Measurements from ENCODE around the gene MS4A6A.
A peak's percentile ranks its signal among the peaks of the same experiment; 100 is the strongest.
"Not testable (repeated sequence)": the region's sequence is repeated elsewhere in the genome, so short reads cannot be mapped to it uniquely, and the experiment has no call there.

Gene MS4A6A

DNA sequence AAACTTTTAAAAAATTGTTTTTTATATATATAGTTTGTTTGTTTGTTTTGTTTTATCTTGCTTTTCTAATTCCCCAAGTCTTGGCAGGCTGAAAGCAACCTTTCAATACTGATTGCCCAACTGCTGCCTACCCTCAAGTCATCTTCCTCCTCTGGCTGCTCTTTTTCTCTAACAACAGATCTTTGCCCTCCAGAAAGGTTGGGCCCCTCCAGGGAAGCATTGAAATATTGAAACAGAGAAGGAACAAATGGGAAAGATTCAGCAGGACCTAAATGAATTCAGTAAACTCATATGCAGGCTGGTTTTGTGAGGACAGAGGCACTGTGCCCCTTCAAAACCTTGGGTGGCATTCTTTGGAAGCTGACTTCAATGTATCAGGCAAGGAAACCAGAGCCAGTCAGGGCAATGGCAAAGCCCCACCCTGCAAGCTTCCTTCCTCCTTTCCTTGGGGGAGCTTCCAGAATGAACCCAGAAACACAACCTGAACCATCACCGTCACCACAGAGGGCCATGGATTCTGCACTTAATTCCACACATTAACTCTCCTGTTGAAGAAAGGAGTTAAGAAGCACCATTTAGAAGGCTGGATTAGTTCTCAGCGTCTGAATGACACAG, 815 bp upstream of the MS4A6A start:
- DNase-seq: peak; percentile 81

DNA sequence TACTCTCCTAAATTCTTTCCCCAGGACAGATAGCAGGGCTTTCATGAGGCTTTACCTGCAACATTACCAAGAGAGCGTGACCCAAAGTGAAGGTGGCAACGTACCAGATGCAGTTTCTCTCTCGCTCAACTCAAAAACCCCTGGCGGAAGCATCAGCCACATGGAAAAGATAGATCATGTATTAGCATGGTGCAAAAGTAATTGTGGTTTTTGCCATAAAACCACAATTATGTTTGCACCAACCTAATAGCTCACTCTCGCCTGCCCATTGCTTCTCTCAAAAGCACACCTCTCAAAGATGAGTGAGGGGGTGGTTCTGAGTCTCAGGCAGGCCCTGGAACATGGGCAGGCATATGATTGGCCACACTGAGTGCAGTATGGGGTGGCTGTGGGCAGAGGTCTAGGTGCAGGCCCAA, 7.0 kb downstream of the MS4A6A start:
- DNase-seq: no peak

DNA sequence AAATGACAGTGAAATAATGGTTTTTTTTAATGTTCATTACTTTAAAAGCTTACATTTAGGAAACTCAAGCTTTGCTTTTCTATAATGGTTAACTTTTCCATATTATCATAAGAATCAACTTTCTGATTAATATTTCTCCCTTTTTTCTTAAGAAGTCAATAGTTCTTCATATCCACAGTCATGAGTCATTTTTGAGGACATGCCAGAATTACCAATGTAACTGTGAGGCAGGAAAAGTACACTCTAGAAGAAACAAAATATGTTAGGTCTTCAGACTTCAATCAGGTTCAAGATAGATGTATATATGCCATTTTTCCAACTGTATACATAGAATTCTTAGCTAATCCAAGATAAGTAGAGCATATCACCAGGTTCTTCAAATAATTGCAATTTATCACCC, 10.9 kb downstream of the MS4A6A start:
- no peak for DNase-seq

DNA sequence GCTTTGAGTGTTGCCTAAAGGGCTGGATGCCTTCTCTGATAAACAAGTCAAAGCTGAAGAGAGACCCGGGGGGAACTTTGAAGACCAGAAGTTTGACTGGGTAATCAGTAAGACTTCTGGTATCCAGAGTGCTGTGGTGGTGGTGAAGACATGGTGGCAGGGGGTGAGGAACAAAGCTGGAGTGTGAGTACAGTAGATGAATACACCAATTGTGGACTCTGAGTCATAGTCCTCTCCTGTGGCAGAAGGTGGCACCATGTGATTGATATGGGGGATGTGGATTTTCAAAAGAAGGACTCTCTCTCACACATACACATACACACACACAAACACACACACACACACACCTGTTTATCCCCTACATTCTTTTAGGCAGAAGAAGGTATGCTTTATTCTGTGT, 12.3 kb downstream of the MS4A6A start:
- DNase-seq: peak; percentile 36

DNA sequence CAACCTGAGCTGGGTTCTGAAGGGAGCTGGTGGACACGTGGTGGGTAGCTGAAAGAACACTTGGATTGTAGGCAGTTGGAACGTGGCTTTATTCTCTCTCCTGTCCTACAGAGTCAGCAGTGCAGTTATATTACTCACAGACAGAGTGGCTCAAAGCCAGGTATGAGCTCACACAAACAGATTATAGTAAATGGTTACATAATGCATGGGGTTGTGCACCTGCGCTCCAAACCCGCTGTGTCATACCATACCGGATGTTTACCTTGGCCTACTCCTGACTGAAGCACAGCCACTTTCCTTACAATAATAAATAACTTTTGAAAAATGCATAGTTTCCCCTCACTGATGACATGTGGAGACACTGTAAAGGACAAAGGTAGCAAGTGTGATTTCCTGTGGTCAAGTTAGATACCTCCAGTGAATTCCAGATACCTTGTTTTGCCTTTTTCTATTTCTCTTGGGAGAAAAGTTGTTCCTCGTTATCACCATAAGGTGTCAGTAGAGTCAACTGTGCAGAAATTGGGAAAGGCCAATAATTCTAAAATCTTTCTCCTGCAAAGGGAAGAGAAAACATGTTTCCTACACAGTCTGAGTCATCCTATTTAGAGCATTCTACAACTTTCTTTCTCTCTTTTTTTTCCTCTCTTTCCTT, 13.5 kb downstream of the MS4A6A start:
- DNase-seq: peak; percentile 76

DNA sequence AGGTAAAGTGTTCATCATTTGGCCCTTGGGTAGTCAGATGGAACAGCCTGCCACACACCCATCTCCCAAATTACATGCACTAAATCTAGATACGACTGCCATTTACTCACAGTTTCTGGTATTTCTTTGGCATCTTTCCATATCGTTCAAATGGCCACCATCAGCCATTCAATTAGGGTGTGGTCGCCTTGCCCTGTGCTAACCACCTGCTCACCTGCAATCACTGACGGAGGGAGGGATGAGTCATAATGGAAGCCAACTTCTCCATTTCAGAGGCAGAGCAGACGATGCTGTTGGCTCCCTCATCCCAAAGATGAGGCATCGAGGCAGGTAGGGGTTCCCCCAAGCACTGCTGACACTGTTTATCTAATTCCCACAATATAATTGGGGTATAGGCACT, 14.6 kb downstream of the MS4A6A start:
- DNase-seq: no peak

DNA sequence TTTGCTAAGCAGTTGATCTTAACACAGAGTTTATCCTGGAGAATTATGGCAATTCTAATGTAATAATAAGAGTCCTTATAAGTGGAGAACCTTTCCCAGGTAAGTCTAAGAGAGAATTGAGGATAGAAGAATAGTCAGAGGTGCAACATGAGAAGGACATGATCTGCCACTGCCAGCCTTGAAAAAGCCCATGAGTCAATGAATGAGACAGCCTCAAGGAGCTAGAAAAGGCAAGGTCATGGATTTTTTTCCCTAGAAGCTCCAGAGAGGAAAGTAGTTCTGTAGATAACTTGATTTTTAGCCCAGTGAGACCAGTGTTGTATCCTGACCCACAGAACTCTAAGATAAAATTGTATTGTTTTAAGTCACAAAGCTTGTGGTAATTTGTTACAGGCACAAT, 16.9 kb downstream of the MS4A6A start:
- DNase-seq: no peak

DNA sequence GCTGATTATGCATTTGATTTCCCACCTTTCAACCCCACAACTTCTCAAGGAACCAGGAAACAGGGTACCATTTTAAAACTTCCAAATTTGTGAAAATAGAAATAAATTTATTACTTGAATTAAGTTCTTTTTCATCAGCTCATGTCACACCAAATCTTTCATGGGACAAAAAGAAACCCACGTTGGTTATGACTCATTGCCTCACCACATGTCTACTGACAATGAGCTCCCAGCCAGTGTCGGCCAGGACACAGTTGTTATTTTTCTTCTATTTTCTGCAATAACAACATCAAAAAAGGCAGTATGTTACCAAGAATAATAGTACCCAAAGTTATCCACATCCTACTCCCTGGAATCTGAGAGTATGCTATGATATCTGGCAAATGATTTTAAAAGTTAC, 17.3 kb downstream of the MS4A6A start:
- DNase-seq: peak; percentile 46

DNA sequence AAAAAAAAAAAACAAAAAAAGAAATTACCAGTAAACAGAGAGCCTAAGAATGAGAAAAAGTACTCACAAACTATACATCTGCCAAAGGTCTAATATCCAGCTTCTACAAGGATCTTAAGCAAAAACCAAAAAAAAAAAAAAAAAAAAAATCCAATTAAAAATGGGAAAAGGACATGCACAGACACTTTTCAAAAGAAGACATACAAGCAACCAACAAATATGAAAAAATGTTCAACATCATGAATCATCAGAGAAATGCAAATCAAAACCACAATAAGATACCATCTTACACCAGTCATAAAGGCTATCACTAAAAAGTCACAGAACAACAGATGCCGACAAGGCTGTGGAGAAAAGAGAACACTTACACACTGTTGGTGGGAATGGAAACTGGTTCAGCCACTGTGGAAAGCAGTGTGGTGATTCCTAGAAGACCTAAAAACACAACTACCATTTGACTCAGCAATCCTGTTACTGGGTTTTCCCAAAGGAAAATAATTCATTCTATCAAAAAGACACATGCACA, 18.3 kb downstream of the MS4A6A start:
- no peak for DNase-seq

DNA sequence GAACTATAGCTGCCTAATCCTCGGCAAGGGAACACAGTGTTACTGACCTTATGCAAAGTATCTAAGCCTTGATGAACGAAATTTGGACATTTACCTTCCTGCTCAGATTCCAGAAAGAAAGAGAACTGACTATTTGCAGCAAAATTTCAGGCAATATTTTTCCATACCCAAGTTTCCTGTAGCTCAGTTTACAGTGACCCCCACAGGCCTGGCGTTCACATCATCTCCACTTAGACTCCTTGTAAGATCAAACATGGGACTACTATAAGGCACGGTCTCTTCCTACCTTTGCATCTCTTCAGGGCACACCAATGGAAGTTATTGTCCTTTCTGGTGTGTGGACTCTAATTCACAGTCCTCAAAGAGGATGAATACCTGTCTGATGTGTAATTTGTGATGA, 21.1 kb downstream of the MS4A6A start:
- no peak for DNase-seq

DNA sequence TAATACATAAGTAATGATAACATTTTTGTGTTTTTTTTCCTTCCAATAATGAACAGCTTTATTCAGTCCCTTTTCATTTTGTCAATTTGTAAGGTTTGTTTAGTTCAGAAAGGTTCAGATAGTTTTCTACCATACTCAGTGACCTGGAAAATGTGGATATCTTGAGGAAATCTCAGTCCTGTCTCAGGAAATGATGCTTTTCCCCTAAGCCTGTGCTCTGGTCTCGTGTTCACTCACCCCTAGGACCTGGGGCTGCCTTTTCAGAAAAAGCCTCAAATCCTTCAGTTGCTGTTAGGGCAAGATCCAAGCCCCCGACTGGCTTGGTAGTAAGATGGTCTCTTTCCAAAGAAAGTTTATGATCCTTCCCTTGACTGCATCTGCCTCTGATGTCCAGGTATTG, 21.8 kb downstream of the MS4A6A start:
- no peak for DNase-seq

DNA sequence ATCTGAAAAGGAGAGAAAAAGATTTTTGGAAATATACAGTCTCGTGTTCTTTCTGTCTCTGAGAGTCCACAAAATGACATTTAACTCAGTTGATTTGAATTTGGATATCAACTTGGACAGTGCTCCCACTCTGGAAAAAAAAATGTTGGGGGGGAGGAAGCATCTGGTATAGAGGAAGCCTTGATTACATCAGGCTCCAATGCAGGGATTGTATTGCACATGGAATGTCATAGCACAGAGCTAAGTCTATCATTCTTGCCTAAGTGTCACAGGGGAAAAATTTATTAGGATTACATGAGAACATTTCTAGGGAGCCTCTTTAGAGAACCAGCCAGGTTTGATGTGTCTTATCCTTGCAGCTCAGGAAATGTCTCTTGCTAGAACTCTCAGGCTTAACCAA, 23.0 kb downstream of the MS4A6A start:
- no peak for DNase-seq

DNA sequence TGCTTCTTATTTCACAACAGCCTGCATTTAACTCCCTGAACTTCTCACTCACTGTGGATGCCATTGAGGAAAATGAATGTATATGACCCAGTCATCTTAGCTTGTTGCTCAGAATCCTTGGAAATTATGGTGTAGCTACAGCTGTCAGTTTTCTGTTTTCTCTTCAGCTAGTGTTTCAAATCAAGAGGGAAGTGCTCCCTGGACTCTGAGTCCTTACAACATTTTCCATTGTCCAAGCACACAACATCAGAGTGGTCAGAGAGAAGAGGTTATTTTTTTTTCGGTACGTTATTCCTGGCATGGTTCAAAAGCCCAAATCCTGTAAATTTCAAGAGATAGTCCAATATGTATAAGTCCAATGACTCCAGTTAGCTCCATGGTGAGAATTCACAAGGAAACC, 23.6 kb downstream of the MS4A6A start:
- DNase-seq: no peak

DNA sequence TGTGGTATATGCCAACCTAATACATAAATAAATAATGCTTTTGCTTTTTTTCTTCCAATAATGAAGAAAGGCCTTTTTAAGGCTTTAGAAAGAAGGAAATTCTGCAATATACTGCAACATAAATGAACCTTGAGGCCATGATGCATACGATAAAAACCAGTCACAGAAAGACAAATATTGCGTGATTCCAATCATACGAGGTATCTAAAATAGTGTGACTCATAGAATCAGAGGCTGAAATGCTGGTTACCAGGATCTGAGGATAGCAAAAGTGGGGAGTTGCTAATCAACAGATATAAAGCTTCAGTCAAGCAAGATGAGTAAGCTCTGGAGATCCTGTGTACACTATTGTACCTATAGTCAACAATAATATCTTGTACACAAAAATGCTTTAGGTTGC, 24.2 kb downstream of the MS4A6A start:
- no peak for DNase-seq

DNA sequence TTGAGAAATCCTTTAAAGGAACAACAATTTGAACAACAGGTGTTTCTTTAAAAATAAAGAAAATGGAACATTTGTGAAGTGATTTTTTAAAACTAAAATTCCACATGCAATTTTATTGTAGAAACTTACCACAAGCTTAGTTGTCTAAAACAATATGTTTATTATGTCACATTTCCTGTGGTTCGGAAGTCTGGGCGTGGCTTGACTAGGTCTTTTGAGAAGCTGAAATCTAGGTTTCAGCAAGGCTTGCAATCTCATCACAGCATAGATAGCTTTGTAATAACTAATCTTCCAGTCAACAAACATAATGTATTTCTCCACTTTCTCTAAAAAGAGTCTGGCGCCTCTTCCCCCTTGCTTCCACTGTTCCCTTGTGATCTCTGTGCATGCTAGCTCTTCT, 27.0 kb downstream of the MS4A6A start:
- no peak for DNase-seq

DNA sequence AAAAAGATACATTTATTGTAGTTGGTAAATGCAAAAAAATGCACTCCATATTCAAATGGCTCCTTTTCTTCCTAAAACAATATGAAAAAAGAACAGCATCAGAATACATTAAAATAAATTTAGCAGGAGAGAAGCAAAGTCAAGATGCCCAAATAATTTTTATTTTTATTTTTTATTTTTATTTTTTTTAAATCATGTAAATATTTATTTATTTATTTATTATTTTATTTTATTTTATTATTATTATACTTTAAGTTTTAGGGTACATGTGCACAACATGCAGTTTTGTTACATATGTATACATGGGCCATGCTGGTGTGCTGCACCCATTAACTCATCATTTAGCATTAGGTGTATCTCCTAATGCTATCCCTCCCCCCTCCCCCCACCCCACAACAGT, 30.2 kb downstream of the MS4A6A start:
- DNase-seq: not testable (repeated sequence)

DNA sequence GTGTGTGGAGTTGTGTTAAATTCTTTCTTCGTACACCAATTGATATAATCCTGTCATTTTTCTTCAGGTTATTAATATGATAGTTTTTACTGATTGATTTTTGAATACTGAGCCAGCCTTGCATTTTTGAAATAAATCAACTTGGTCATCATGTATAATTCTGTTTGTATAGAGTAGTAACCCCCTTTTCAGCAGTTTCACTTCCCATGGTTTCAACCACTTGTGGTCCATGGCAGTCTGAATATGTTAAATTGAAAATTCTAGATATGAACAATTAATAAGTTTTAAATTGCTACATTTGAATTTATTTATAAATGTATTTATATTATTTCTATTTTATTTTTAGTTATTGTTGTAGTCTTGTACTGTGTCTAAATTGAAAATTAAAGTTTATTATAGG, 32.6 kb downstream of the MS4A6A start:
- DNase-seq: peak; percentile 66

DNA sequence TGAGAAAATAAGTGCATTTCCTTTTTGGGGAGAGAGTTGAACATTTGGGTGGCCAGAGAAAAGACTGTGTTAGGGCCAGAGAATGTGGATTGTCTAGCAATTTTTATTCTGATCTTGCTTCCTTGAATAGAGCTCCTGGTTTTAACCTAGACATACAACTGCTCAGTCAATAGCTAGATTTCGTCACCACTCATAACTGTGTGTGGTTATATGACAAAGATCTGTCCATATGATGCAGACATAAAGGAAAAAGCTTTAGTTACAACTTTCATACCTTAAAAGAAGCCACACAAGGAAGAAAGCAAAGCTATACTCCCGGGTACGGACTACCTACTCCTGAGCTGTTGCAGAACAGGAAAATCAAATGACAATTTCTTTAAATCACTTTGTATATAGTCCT, 37.2 kb downstream of the MS4A6A start:
- peak; percentile 61 for DNase-seq

DNA sequence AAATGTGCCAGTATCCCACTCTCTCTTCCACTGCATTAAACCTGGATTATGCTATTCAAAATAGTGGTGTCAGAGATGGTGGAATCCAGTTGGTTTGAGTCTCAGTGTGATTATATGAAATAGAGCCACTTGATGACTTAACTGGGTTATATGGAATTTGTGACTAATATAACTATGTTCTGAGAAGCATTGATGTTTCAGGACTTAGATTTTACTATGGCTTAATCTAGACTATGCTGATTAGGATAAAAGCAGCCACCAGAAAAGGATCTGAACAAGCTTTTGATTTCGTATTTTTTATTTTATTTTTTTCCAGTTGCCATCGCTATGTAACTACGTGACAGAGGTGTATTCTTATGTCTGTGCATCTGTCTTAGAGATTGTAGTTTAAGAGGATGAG, 39.1 kb downstream of the MS4A6A start:
- no peak for DNase-seq

DNA sequence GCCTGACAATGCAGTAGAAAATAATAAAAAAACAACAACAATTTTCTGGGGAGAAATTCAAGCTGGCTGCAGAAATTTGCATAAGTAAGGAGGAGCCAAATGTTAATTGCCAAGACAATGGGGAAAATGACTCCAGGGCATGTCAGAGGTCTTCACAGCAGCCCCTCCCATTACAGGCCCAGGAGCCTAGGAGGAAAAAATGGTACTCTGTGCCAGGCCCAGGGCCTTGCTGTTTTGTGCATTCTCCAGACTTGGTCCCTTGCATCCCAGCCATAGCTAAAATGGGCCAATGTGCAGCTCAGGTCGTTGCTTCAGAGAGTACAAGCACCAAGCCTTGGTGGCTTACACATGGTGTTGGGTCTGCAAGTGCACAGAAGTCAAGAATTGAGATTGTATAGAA, 49.0 kb downstream of the MS4A6A start:
- no peak for DNase-seq

DNA sequence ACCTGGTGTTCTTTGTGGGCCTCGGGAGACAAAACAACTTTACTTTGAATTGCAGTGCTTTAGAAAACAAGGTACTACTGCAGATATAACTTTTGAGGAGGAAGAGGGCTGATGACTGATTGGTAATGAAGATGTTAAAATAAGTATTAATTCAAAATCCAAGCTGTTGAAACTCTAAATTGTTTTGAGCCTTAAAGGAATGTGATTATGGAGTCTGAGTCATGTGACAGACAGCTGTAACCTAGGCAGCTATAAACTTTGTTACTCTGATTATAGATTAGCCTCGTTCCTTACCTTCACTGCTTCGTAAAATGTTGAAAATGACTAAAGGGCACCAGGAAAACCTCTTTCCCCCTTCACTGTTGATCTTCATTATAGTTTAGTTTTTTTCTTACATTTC, 51.0 kb downstream of the MS4A6A start:
- DNase-seq: no peak

DNA sequence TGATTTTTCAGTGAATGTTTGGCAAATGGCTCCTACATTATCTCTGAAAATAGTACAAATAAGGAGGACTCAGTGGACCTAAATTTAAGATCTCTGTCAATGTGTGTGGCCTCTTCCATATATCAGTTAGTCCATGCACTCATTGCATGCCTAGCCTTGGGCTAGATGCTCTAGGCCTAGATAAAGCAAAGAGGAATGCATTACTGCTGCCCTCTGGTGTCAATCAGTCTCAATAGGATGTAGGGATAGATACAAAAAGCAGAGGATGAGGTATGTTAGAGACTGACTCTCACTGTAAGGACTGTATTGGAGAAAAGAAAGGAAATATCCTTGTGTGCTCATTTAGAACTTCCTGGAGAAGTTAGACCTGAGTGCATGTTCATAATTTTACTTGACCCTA, 52.4 kb downstream of the MS4A6A start:
- DNase-seq: peak; percentile 76

DNA sequence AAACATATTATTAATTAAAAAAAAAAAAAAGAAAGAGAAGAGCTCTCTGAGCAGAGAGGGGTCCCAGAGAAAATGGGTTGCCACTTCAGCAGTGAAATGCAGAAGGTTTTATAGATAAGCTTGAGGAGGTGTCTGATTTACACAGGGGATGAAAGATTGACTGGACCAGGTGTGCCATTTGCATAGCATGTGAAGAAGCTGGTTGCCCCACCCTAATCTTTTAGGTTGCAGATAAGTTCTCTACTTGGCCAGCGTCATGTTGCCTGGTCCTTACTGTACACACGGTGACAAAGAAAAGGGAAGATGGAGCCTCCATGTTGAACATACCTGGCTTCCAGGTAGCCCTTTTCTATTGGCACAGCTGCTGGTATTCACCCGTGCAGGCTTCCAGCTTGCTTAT, 53.0 kb downstream of the MS4A6A start:
- no peak for DNase-seq

DNA sequence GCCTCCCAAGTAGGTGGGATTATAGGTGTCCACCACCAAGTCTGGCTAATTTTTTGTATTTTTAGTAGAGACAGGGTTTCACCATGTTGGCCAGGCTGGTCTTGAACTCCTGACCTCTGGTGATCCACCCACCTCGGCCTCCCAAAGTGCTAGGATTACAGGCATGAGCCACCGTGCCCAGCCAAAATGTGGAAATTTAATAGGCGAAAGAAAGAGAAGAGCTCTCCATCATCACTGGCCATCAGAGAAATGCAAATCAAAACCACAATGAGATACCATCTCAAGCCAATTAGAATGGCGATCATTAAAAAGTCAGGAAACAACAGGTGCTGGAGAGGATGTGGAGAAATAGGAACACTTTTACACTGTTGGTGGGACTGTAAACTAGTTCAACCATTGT, 54.0 kb downstream of the MS4A6A start:
- not testable (repeated sequence) for DNase-seq

DNA sequence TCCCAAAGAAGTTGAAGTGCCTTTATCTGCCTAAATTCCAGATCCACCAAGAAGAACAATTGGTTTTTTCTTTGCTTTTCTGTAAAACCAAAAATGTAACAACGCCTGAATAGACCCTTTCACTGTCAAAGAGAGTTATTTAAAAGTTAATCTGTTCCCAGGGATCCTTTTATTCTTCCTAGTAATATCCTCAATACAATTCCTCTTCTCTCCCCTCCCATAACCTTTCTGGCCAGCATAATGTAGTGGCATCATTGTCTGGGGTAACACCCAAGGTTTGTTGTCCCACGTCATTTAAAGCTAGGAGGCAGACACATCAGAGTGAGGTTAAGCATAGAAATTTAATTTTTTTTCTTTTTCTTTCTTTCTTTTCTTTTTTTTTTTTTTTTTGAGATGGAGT, 54.5 kb downstream of the MS4A6A start:
- DNase-seq: no peak
